Esophagus squamous epithelium (tissue), 4 donors: ENCODE data around the gene MAP4K4.

ENCODE experiments used
- POLR2A ChIP-seq, 4 donors: fragments of 450-650 bp; IDR thresholded peaks; one replicate each; pipeline ENCODE4 v1.6.1; 2017; ENCODE audit warnings: antibody characterized with exemption in 4 of 4, mild to moderate bottlenecking in 4 of 4, moderate library complexity in 3 of 4
- TF ChIP-seq, protein P1 (sequence below), 6 experiments: fragments of 450-650 bp in 4 of 6; fragments of 200-600 bp in 2 of 6; sonication (generic) in 2 of 6; IDR thresholded peaks; one replicate each; pipeline ENCODE4 v1.5.1; 2016 to 2019; ENCODE audit warnings: antibody characterized with exemption in 6 of 6, mild to moderate bottlenecking in 4 of 6, moderate library complexity in 4 of 6

DNA sequence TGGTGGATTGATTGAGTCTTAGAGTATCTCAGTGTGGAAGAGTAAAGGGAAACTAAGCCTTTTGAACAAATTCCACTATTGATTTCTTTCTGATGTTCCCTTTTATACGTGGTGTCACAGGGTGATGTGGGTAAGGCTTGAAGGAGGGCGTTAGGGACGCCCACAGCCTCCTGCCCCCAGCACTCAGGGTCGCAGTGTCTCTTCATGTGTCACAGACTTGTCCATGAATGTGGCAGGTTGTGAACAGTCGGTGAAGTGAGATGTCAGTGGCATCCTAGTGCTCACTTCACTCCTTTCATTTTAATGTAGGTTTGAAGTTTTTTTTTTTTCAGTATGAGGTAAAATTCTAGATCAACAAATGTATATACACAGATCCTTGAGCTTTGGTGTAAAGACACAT lies 171.0 kb downstream of the MAP4K4 start:
- TF ChIP-seq POLR2A (IDR thresholded peaks at IDR 0.05) = no peak
- TF ChIP-seq, protein P1, sequence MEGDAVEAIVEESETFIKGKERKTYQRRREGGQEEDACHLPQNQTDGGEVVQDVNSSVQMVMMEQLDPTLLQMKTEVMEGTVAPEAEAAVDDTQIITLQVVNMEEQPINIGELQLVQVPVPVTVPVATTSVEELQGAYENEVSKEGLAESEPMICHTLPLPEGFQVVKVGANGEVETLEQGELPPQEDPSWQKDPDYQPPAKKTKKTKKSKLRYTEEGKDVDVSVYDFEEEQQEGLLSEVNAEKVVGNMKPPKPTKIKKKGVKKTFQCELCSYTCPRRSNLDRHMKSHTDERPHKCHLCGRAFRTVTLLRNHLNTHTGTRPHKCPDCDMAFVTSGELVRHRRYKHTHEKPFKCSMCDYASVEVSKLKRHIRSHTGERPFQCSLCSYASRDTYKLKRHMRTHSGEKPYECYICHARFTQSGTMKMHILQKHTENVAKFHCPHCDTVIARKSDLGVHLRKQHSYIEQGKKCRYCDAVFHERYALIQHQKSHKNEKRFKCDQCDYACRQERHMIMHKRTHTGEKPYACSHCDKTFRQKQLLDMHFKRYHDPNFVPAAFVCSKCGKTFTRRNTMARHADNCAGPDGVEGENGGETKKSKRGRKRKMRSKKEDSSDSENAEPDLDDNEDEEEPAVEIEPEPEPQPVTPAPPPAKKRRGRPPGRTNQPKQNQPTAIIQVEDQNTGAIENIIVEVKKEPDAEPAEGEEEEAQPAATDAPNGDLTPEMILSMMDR (IDR thresholded peaks at IDR 0.05) = no peak
